ENCODE results near the gene CCDC158.
"Not testable (repeated sequence)": the region's sequence is repeated elsewhere in the genome, so short reads cannot be mapped to it uniquely, and the experiment has no call there.

Gene CCDC158
- 0 reads per million in 2 experiments for total RNA-seq

GRCh38 chr4:76420762-76421581, at the start of gene CCDC158:
CCDC158 (minus strand) TSS chr4:76421141; CDS start chr4:76403207, 17,934 bp downstream.
- DNase-seq (ENCODE audit: low read depth) = no peak

GRCh38 chr4:76470532-76470931, 49.6 kb upstream of the CCDC158 start:
- no peak for DNase-seq (ENCODE audit: low read depth)

- DNase-seq (ENCODE audit: low read depth) = no peak
These were observed 49.1 kb upstream of the CCDC158 start for GRCh38 chr4:76470064-76470463.

- DNase-seq (ENCODE audit: low read depth) = no peak
These were observed 42.6 kb upstream of the CCDC158 start for GRCh38 chr4:76463568-76463967.

- no peak for DNase-seq (ENCODE audit: low read depth)
These were observed 38.4 kb upstream of the CCDC158 start for GRCh38 chr4:76459291-76459723.

GRCh38 chr4:76458825-76459224, 37.9 kb upstream of the CCDC158 start:
- DNase-seq (ENCODE audit: low read depth) = no peak

- no peak for DNase-seq (ENCODE audit: low read depth)
These were observed 37.4 kb upstream of the CCDC158 start for GRCh38 chr4:76458297-76458696.

- no peak for DNase-seq (ENCODE audit: low read depth)
These were observed 36.9 kb upstream of the CCDC158 start for GRCh38 chr4:76457885-76458284.

- DNase-seq (ENCODE audit: low read depth) = not testable (repeated sequence)
These were observed 33.1 kb upstream of the CCDC158 start for GRCh38 chr4:76454073-76454472.

- DNase-seq (ENCODE audit: low read depth) = no peak
These were observed 32.3 kb upstream of the CCDC158 start for GRCh38 chr4:76453232-76453631.

- DNase-seq (ENCODE audit: low read depth) = no peak
These were observed 28.9 kb upstream of the CCDC158 start for GRCh38 chr4:76449833-76450232.

- no peak for DNase-seq (ENCODE audit: low read depth)
These were observed 28.4 kb upstream of the CCDC158 start for GRCh38 chr4:76449362-76449767.

- no peak for DNase-seq (ENCODE audit: low read depth)
These were observed 27.3 kb upstream of the CCDC158 start for GRCh38 chr4:76448211-76448610.

GRCh38 chr4:76447393-76447851, 26.5 kb upstream of the CCDC158 start:
- DNase-seq (ENCODE audit: low read depth) = no peak

GRCh38 chr4:76445911-76446310, 25.0 kb upstream of the CCDC158 start:
- no peak for DNase-seq (ENCODE audit: low read depth)

GRCh38 chr4:76443376-76443775, 22.4 kb upstream of the CCDC158 start:
- no peak for DNase-seq (ENCODE audit: low read depth)

GRCh38 chr4:76442807-76443206, 21.9 kb upstream of the CCDC158 start:
- no peak for DNase-seq (ENCODE audit: low read depth)

GRCh38 chr4:76441881-76442280, 20.9 kb upstream of the CCDC158 start:
- DNase-seq (ENCODE audit: low read depth) = no peak

- no peak for DNase-seq (ENCODE audit: low read depth)
These were observed 18.6 kb upstream of the CCDC158 start for GRCh38 chr4:76439491-76439890.

GRCh38 chr4:76435528-76436319, 14.8 kb upstream of the CCDC158 start:
- DNase-seq (ENCODE audit: low read depth) = no peak

GRCh38 chr4:76434901-76435527, 14.1 kb upstream of the CCDC158 start, which contains the start of gene SHROOM3:
SHROOM3 (plus strand) TSS chr4:76435229; CDS start chr4:76436053, 824 bp downstream.
- DNase-seq (ENCODE audit: low read depth) = no peak
